Measurements from ENCODE around the gene CNBP. TPM values are rescaled to one million over a fixed set of nuclear protein-coding genes. Genes with fewer than 3 reads are reported as not detected.
"Not testable (repeated sequence)": the region's sequence is repeated elsewhere in the genome, so short reads cannot be mapped to it uniquely, and the experiment has no call there.

CNBP gene
- polyA plus RNA-seq, 1 donor from 2014 or later, result 329 TPM

DNA sequence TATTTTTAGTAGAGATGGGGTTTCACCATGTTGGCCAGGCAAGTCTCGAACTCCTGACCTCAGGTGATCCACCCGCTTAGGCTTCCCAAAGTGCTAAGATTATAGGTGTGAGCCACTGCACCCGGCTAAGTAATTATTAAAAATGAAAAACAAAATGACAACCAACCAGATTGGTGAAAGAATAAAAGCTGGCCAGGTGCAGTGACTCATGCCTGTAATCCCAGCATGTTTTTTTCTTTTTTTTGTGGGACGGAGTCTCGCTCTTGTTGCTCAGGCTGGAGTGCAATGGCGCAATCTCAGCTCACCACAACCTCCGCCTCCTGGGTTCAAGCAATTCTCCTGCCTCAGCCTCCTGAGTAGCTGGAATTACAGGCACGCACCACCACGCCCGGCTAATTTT lies 47.4 kb downstream of the CNBP start:
- H3K27ac ChIP-seq (ENCODE audit: low read length); H3K4me2 ChIP-seq (ENCODE audit: low read length); H3K4me3 ChIP-seq (ENCODE audit: low read length); H2AFZ ChIP-seq (ENCODE audit: low read depth, low read length); H4K20me1 ChIP-seq (ENCODE audit: insufficient read depth); H3K27me3 ChIP-seq (ENCODE audit: insufficient read depth, low read depth, low read length); H3K36me3 ChIP-seq (ENCODE audit: insufficient read depth, low read length); H3K79me2 ChIP-seq (replicated peaks; ENCODE audit: insufficient read depth, low read length); H3F3A ChIP-seq (ENCODE audit: insufficient read depth, low read length, poor library complexity, severe bottlenecking); H3K9me2 ChIP-seq (ENCODE audit: insufficient read depth, low read length); H3K9me3 ChIP-seq (ENCODE audit: low read length); H3K9ac ChIP-seq (ENCODE audit: low read length): not testable (repeated sequence)

DNA sequence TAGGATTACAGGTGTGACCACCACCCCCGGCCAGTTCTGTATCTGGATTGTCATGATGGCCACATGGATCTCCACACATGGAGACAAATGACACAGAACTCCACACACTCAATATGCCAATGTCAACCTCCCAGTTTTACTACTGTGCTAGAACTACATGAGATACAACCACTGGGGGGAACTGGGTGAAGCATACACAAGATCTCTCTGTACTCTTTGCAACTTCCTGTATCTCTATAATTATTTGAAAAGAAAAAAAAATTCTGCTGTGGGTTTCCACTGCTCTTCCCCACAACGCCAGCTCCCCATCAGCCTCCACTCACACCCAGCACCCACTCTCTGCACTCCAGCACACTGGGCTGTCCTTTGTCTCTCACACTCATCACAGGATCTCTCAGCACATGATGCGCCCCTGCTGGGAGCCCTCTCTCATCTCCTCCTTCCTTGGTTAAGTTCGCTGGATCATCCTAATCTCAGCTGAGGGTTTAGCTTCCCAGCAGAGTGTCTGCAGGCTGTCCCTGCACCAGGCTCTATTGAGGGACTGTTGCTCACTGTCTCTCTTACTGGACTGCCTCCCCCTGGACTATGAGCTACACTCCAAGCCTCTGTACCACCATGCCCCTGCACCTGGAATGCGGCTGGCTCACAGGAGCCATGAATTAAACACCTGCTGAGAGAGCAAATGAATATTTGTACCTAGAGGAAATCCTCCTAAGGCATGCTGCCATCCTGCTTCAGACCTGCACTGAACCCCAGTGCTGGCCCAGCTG lies 51.4 kb downstream of the CNBP start:
- Histone ChIP-seq H3K9me3 (ENCODE audit: low read length) (no peaks in the 10 kb centered on the region), H3K27me3 (ENCODE audit: insufficient read depth, low read depth, low read length) (no peaks in the 10 kb centered on the region), H3K9ac (ENCODE audit: low read length) (no peak overlapping the region), H2AFZ (ENCODE audit: low read depth, low read length) (no peak overlapping the region), H3F3A (ENCODE audit: insufficient read depth, low read length, poor library complexity, severe bottlenecking) (no peaks in the 10 kb centered on the region), H3K4me3 (ENCODE audit: low read length) (no peak overlapping the region), H3K79me2 (replicated peaks; ENCODE audit: insufficient read depth, low read length) (no peaks in the 10 kb centered on the region), H3K9me2 (ENCODE audit: insufficient read depth, low read length) (no peaks in the 10 kb centered on the region), H3K4me2 (ENCODE audit: low read length) (no peak overlapping the region), H3K36me3 (ENCODE audit: insufficient read depth, low read length) (peaks cover 7% of the 10 kb centered on the region), H4K20me1 (ENCODE audit: insufficient read depth) (no peaks in the 10 kb centered on the region), H3K27ac (ENCODE audit: low read length) (no peak overlapping the region)
- no peak for TF ChIP-seq POLR2AphosphoS5 (IDR thresholded peaks at IDR 0.05)
- TF ChIP-seq RAD21 (conservative IDR thresholded peaks at IDR 0.05), result no peak
- no peak for TF ChIP-seq TAF1 (IDR thresholded peaks at IDR 0.05; ENCODE audit: low read depth)

DNA sequence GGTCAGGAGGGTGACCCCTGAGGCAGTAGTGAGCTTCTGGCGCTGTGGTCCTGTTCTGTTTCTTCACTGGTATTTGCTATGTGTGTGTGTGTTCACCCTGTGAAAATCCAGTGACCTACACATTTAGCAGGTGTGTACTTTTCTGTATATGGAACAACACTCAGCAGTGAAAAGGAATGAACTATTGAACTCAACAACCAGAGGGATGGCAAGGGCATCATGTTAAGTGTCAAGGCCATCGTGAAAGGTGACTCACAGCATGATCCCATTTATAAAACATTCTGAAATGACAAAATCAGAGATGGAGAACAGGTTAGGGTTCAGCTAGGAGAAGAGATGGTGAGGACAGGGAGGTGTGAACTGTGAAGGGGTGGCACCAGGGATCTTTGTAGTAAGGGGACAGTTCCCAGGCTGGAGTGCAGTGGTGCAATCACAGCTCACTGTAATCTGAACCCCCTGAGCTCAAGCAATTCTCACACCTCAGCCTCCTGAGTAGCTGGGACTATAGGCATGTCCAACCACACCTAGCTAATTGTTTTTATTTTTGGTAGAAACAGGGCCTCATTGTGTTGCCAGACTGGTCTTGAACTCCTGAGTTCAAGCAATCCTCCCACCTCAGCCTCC lies 52.1 kb downstream of the CNBP start:
- Histone ChIP-seq H3K9ac (ENCODE audit: low read length) (no peak overlapping the region), H3K27ac (ENCODE audit: low read length) (no peak overlapping the region), H3K36me3 (ENCODE audit: insufficient read depth, low read length) (peaks cover 7% of the 10 kb centered on the region), H3K79me2 (replicated peaks; ENCODE audit: insufficient read depth, low read length) (no peaks in the 10 kb centered on the region), H3K4me3 (ENCODE audit: low read length) (no peak overlapping the region), H3F3A (ENCODE audit: insufficient read depth, low read length, poor library complexity, severe bottlenecking) (no peaks in the 10 kb centered on the region), H4K20me1 (ENCODE audit: insufficient read depth) (no peaks in the 10 kb centered on the region), H3K27me3 (ENCODE audit: insufficient read depth, low read depth, low read length) (no peaks in the 10 kb centered on the region), H3K9me2 (ENCODE audit: insufficient read depth, low read length) (no peaks in the 10 kb centered on the region), H3K9me3 (ENCODE audit: low read length) (no peaks in the 10 kb centered on the region), H2AFZ (ENCODE audit: low read depth, low read length) (no peak overlapping the region), H3K4me2 (ENCODE audit: low read length) (no peak overlapping the region)
- no peak for TF ChIP-seq POLR2AphosphoS5 (IDR thresholded peaks at IDR 0.05)
- TF ChIP-seq EP300 (conservative IDR thresholded peaks at IDR 0.05; ENCODE audit: poor library complexity, severe bottlenecking), result no peak
- TF ChIP-seq, protein P1, sequence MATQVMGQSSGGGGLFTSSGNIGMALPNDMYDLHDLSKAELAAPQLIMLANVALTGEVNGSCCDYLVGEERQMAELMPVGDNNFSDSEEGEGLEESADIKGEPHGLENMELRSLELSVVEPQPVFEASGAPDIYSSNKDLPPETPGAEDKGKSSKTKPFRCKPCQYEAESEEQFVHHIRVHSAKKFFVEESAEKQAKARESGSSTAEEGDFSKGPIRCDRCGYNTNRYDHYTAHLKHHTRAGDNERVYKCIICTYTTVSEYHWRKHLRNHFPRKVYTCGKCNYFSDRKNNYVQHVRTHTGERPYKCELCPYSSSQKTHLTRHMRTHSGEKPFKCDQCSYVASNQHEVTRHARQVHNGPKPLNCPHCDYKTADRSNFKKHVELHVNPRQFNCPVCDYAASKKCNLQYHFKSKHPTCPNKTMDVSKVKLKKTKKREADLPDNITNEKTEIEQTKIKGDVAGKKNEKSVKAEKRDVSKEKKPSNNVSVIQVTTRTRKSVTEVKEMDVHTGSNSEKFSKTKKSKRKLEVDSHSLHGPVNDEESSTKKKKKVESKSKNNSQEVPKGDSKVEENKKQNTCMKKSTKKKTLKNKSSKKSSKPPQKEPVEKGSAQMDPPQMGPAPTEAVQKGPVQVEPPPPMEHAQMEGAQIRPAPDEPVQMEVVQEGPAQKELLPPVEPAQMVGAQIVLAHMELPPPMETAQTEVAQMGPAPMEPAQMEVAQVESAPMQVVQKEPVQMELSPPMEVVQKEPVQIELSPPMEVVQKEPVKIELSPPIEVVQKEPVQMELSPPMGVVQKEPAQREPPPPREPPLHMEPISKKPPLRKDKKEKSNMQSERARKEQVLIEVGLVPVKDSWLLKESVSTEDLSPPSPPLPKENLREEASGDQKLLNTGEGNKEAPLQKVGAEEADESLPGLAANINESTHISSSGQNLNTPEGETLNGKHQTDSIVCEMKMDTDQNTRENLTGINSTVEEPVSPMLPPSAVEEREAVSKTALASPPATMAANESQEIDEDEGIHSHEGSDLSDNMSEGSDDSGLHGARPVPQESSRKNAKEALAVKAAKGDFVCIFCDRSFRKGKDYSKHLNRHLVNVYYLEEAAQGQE (IDR thresholded peaks at IDR 0.05; ENCODE audit: borderline replicate concordance), result no peak
- no peak for TF ChIP-seq MXI1 (conservative IDR thresholded peaks at IDR 0.05; ENCODE audit: poor library complexity, severe bottlenecking)
- TF ChIP-seq EZH2 (IDR thresholded peaks at IDR 0.05; ENCODE audit: borderline replicate concordance, insufficient read depth, low read length, poor library complexity, severe bottlenecking), result no peak
- no peak for TF ChIP-seq TAF1 (IDR thresholded peaks at IDR 0.05; ENCODE audit: low read depth)
- TF ChIP-seq, protein P2, sequence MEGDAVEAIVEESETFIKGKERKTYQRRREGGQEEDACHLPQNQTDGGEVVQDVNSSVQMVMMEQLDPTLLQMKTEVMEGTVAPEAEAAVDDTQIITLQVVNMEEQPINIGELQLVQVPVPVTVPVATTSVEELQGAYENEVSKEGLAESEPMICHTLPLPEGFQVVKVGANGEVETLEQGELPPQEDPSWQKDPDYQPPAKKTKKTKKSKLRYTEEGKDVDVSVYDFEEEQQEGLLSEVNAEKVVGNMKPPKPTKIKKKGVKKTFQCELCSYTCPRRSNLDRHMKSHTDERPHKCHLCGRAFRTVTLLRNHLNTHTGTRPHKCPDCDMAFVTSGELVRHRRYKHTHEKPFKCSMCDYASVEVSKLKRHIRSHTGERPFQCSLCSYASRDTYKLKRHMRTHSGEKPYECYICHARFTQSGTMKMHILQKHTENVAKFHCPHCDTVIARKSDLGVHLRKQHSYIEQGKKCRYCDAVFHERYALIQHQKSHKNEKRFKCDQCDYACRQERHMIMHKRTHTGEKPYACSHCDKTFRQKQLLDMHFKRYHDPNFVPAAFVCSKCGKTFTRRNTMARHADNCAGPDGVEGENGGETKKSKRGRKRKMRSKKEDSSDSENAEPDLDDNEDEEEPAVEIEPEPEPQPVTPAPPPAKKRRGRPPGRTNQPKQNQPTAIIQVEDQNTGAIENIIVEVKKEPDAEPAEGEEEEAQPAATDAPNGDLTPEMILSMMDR (IDR thresholded peaks at IDR 0.05; ENCODE audit: poor library complexity, severe bottlenecking), result no peak
- no peak for TF ChIP-seq RAD21 (conservative IDR thresholded peaks at IDR 0.05)
- no peak for TF ChIP-seq SMC3 (conservative IDR thresholded peaks at IDR 0.05; ENCODE audit: poor library complexity)
